ENCODE data around the gene CPNE1. TPM values are rescaled to one million over a fixed set of nuclear protein-coding genes. Genes with fewer than 3 reads are reported as not detected.

CPNE1 gene
- total RNA-seq, 1 experiment from 2014 or later: 194 TPM

- DNase-seq (ENCODE audit: low spot score): no peak
These were observed 10.8 kb downstream of the CPNE1 start for GRCh38 chr20:35653893-35654292.

GRCh38 chr20:35653430-35653734, 11.3 kb downstream of the CPNE1 start:
- no peak for DNase-seq (ENCODE audit: low spot score)

- DNase-seq (ENCODE audit: low spot score): no peak
These were observed 11.9 kb downstream of the CPNE1 start for GRCh38 chr20:35652641-35653429.

GRCh38 chr20:35651958-35652357, 12.7 kb downstream of the CPNE1 start:
- no peak for DNase-seq (ENCODE audit: low spot score)

GRCh38 chr20:35650632-35651031, 14.1 kb downstream of the CPNE1 start:
- no peak for DNase-seq (ENCODE audit: low spot score)

- DNase-seq (ENCODE audit: low spot score): no peak
These were observed 15.9 kb downstream of the CPNE1 start for GRCh38 chr20:35648836-35649235.

- DNase-seq (ENCODE audit: low spot score): no peak
These were observed 19.9 kb downstream of the CPNE1 start for GRCh38 chr20:35644806-35645205.

GRCh38 chr20:35643045-35643444, 21.7 kb downstream of the CPNE1 start:
- DNase-seq (ENCODE audit: low spot score): no peak

GRCh38 chr20:35641743-35642142, 23.0 kb downstream of the CPNE1 start:
- DNase-seq (ENCODE audit: low spot score): no peak

GRCh38 chr20:35640724-35641123, 24.0 kb downstream of the CPNE1 start:
- DNase-seq (ENCODE audit: low spot score): no peak

- no peak for DNase-seq (ENCODE audit: low spot score)
These were observed 25.9 kb downstream of the CPNE1 start for GRCh38 chr20:35638751-35639150.

- no peak for DNase-seq (ENCODE audit: low spot score)
These were observed 27.4 kb downstream of the CPNE1 start for GRCh38 chr20:35637276-35637675.

GRCh38 chr20:35636095-35636494, 28.6 kb downstream of the CPNE1 start:
- no peak for DNase-seq (ENCODE audit: low spot score)

- no peak for DNase-seq (ENCODE audit: low spot score)
These were observed 29.0 kb downstream of the CPNE1 start for GRCh38 chr20:35635652-35636051.

- DNase-seq (ENCODE audit: low spot score): no peak
These were observed 32.1 kb downstream of the CPNE1 start for GRCh38 chr20:35632539-35633115.

- no peak for DNase-seq (ENCODE audit: low spot score)
These were observed 34.1 kb downstream of the CPNE1 start for GRCh38 chr20:35630636-35631035.

- no peak for DNase-seq (ENCODE audit: low spot score)
These were observed 35.1 kb downstream of the CPNE1 start for GRCh38 chr20:35629427-35630145.

- no peak for DNase-seq (ENCODE audit: low spot score)
These were observed 37.6 kb downstream of the CPNE1 start for GRCh38 chr20:35627121-35627520.

GRCh38 chr20:35626386-35627001, 38.2 kb downstream of the CPNE1 start:
- DNase-seq (ENCODE audit: low spot score): no peak

GRCh38 chr20:35625584-35626385, 38.9 kb downstream of the CPNE1 start:
- no peak for DNase-seq (ENCODE audit: low spot score)

GRCh38 chr20:35621560-35621946, 43.1 kb downstream of the CPNE1 start:
- DNase-seq (ENCODE audit: low spot score): no peak

Measured in A172 (cell line).